ENCODE data around the gene C8A.

Gene C8A

DNA sequence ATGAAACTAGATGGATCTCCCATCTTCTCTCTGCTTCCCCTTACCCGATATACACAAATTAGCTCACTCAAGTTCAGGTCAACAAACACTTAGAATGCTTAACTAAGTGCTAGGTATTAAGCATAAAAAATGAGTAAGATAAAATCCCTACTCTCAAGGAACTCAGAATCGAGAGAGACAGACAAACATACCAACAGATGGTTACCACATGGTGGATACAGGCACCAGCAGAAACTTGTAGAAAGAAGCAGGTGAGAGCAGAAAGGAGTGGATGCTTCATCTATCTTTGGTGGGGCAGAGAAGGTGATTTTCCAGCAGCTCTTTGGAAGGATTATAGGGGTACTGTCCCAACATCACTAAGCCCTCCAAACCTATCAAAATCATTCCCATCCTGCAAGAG lies 79.0 kb downstream of the C8A start:
- TF ChIP-seq, protein P1, sequence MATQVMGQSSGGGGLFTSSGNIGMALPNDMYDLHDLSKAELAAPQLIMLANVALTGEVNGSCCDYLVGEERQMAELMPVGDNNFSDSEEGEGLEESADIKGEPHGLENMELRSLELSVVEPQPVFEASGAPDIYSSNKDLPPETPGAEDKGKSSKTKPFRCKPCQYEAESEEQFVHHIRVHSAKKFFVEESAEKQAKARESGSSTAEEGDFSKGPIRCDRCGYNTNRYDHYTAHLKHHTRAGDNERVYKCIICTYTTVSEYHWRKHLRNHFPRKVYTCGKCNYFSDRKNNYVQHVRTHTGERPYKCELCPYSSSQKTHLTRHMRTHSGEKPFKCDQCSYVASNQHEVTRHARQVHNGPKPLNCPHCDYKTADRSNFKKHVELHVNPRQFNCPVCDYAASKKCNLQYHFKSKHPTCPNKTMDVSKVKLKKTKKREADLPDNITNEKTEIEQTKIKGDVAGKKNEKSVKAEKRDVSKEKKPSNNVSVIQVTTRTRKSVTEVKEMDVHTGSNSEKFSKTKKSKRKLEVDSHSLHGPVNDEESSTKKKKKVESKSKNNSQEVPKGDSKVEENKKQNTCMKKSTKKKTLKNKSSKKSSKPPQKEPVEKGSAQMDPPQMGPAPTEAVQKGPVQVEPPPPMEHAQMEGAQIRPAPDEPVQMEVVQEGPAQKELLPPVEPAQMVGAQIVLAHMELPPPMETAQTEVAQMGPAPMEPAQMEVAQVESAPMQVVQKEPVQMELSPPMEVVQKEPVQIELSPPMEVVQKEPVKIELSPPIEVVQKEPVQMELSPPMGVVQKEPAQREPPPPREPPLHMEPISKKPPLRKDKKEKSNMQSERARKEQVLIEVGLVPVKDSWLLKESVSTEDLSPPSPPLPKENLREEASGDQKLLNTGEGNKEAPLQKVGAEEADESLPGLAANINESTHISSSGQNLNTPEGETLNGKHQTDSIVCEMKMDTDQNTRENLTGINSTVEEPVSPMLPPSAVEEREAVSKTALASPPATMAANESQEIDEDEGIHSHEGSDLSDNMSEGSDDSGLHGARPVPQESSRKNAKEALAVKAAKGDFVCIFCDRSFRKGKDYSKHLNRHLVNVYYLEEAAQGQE (IDR thresholded peaks at IDR 0.05; ENCODE audit: insufficient replicate concordance, low read depth) = no peak
- TF ChIP-seq GABPA (IDR thresholded peaks at IDR 0.05; ENCODE audit: low read depth) (no peak), SPI1 (IDR thresholded peaks at IDR 0.05; ENCODE audit: borderline replicate concordance, low read depth) (no peak), POLR2AphosphoS5 (IDR thresholded peaks at IDR 0.05; ENCODE audit: low read depth) (no peak)
- TF ChIP-seq, protein P2, sequence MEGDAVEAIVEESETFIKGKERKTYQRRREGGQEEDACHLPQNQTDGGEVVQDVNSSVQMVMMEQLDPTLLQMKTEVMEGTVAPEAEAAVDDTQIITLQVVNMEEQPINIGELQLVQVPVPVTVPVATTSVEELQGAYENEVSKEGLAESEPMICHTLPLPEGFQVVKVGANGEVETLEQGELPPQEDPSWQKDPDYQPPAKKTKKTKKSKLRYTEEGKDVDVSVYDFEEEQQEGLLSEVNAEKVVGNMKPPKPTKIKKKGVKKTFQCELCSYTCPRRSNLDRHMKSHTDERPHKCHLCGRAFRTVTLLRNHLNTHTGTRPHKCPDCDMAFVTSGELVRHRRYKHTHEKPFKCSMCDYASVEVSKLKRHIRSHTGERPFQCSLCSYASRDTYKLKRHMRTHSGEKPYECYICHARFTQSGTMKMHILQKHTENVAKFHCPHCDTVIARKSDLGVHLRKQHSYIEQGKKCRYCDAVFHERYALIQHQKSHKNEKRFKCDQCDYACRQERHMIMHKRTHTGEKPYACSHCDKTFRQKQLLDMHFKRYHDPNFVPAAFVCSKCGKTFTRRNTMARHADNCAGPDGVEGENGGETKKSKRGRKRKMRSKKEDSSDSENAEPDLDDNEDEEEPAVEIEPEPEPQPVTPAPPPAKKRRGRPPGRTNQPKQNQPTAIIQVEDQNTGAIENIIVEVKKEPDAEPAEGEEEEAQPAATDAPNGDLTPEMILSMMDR (IDR thresholded peaks at IDR 0.05; ENCODE audit: insufficient read depth, low read length) = no peak
- Histone ChIP-seq H3K27ac (replicated peaks) (no peak overlapping the region), H3K27me3 (ENCODE audit: insufficient read depth, poor library complexity, severe bottlenecking) (peaks cover 3% of the 10 kb centered on the region), H3K4me3 (replicated peaks; ENCODE audit: insufficient read depth, low read length) (no peak overlapping the region)
- DNase-seq (ENCODE audit: low read depth in 1 of 2, low spot score in 1 of 2) = no peak

DNA sequence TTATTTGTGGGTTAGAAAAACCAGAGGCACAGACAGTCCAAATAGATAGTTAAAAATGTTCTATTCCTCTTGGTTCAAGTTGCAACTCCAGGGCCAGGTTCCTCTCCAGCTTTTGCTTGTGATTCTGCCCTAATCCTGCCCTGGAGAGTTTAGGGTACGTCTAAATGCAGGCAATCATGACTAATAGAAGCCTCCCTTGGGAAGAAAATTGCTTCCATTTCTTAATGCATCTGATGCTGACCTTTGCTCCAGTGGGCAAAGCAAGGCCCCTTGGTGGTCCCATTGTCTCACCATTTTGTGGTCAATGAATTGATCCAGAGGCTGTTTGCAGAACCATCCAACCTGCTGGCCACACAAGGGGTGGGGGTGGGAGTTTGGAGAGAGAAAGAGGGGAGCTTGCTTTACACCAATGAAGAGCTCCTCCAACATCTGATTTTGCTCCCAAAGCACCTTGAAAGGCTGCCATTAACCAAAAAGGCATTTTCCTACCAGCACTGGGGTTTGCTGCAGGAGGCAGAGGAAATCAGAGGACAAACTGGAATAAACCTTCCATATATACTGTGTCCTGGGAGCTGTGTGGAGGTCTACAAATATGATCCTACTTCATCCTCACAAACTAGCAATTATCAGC lies 79.9 kb downstream of the C8A start:
- H3K4me3 ChIP-seq (replicated peaks; ENCODE audit: insufficient read depth, low read length) = no peak overlapping the region
- DNase-seq (ENCODE audit: low read depth in 1 of 2, low spot score in 1 of 2) = no peak
- no peak overlapping the region for H3K27ac ChIP-seq (replicated peaks)
- TF ChIP-seq, protein P2 (IDR thresholded peaks at IDR 0.05; ENCODE audit: insufficient read depth, low read length) = no peak
- TF ChIP-seq GABPA (IDR thresholded peaks at IDR 0.05; ENCODE audit: low read depth) = no peak
- peaks cover 3% of the 10 kb centered on the region for H3K27me3 ChIP-seq (ENCODE audit: insufficient read depth, poor library complexity, severe bottlenecking)

DNA sequence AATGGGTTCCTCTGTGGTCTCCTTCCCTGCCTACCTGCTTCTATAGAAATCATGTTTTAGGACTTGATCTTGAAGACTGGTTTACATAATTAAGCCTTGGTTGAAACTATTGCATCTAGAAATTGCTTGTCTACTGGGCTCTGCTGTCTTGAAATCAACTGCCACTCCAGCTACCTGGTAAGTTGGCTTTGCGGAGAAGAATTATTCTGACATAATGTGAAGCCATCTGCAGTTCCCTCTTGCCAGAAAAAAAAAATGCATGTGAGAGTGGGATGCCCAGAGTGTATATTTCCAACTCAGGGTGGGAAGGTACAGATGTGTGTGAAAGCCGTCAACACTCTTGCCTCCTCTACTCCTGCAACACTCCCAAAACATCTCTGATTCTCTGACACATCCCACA lies 84.0 kb downstream of the C8A start:
- H3K27ac ChIP-seq (replicated peaks) = no peak overlapping the region
- peaks cover 3% of the 10 kb centered on the region for H3K27me3 ChIP-seq (ENCODE audit: insufficient read depth, poor library complexity, severe bottlenecking)
- no peak for DNase-seq (ENCODE audit: low read depth in 1 of 2, low spot score in 1 of 2)
- TF ChIP-seq SPI1 (IDR thresholded peaks at IDR 0.05; ENCODE audit: borderline replicate concordance, low read depth) (no peak), GABPA (IDR thresholded peaks at IDR 0.05; ENCODE audit: low read depth) (no peak), POLR2AphosphoS5 (IDR thresholded peaks at IDR 0.05; ENCODE audit: low read depth) (no peak)
- TF ChIP-seq, protein P1 (IDR thresholded peaks at IDR 0.05; ENCODE audit: insufficient replicate concordance, low read depth) = no peak
- TF ChIP-seq, protein P2 (IDR thresholded peaks at IDR 0.05; ENCODE audit: insufficient read depth, low read length) = no peak
- no peak overlapping the region for H3K4me3 ChIP-seq (replicated peaks; ENCODE audit: insufficient read depth, low read length)

DNA sequence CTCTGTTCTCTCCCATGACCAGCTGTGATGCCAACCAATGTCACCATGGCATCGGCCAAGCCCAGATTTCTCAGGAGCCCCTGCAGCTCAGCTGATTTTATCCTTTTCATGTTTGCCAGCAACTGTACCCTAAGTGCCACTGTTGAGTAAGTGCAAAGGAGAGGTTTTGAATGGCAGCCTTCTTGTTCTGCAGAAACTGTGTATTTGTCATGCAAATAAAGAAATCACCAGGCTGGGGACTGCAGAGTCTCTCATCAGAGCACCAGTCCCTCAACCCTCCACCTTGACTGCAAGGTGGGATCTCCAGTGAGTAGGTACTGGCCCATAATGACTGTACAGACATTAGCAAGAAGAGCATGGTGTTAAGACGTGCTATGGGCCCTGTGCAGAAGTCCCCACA lies 84.6 kb downstream of the C8A start:
- peaks cover 3% of the 10 kb centered on the region for H3K27me3 ChIP-seq (ENCODE audit: insufficient read depth, poor library complexity, severe bottlenecking)
- H3K4me3 ChIP-seq (replicated peaks; ENCODE audit: insufficient read depth, low read length) = no peak overlapping the region
- no peak overlapping the region for H3K27ac ChIP-seq (replicated peaks)
- no peak for TF ChIP-seq SPI1 (IDR thresholded peaks at IDR 0.05; ENCODE audit: borderline replicate concordance, low read depth)
- TF ChIP-seq, protein P2 (IDR thresholded peaks at IDR 0.05; ENCODE audit: insufficient read depth, low read length) = no peak
- no peak for TF ChIP-seq POLR2AphosphoS5 (IDR thresholded peaks at IDR 0.05; ENCODE audit: low read depth)
- no peak for DNase-seq (ENCODE audit: low read depth in 1 of 2, low spot score in 1 of 2)
